OCI-LY7 (cell line): Measurements from ENCODE around the gene TTLL10.

ENCODE experiments used
- EZH2phosphoT487 ChIP-seq: fragments of 200-600 bp; sonication (generic); IDR thresholded peaks from 2 replicates; pipeline ENCODE4 v1.6.1; 2018; ENCODE audit warnings: low read depth, borderline replicate concordance, mild to moderate bottlenecking, mixed run types, antibody characterized with exemption, low read length, moderate library complexity, mixed read lengths
- TF ChIP-seq, protein P1 (sequence below): fragments of 200-600 bp; sonication (generic); conservative IDR thresholded peaks from 2 replicates; pipeline ENCODE4 v1.5.1; 2014; ENCODE audit warnings: mild to moderate bottlenecking, antibody characterized with exemption, low read length, moderate library complexity, mixed read lengths

DNA sequence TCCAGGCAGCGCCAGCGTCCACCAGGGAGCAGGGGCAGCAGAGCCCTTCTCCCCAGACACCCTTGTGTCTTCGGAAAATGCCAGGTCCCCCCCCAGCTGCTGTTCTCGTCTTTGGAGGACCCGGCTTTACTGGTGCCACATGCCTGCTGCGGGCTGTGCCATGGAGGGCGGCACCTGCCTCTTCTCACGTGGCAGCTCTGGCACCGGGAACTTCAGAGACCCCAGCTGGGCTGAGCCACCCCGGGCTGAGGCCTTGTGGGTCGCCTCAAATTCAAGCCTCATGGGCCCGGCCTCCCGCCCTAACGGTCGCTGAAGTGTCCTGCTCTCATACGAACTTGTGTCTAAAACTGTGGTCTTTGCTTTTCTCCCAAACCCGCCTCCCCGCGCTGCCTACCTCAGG is 30.8 kb upstream of the TTLL10 start:
- TF ChIP-seq EZH2phosphoT487, result no peak
- TF ChIP-seq, protein P1, sequence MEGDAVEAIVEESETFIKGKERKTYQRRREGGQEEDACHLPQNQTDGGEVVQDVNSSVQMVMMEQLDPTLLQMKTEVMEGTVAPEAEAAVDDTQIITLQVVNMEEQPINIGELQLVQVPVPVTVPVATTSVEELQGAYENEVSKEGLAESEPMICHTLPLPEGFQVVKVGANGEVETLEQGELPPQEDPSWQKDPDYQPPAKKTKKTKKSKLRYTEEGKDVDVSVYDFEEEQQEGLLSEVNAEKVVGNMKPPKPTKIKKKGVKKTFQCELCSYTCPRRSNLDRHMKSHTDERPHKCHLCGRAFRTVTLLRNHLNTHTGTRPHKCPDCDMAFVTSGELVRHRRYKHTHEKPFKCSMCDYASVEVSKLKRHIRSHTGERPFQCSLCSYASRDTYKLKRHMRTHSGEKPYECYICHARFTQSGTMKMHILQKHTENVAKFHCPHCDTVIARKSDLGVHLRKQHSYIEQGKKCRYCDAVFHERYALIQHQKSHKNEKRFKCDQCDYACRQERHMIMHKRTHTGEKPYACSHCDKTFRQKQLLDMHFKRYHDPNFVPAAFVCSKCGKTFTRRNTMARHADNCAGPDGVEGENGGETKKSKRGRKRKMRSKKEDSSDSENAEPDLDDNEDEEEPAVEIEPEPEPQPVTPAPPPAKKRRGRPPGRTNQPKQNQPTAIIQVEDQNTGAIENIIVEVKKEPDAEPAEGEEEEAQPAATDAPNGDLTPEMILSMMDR, result no peak
